ENCODE results near the gene RASSF7. TPM values are rescaled to one million over a fixed set of nuclear protein-coding genes. Genes with fewer than 3 reads are reported as not detected.

The RASSF7 gene
- polyA plus RNA-seq, 1 donor from 2014 or later: 37.1 TPM

GRCh38 chr11:598005-598680 lies 37.4 kb downstream of the RASSF7 start:
- Histone ChIP-seq H3K9me3 (ENCODE audit: low read length) (no peaks in the 10 kb centered on the region), H3K27ac (ENCODE audit: low read length) (no peak overlapping the region), H3F3A (ENCODE audit: insufficient read depth, low read length, poor library complexity, severe bottlenecking) (no peaks in the 10 kb centered on the region), H3K9me2 (ENCODE audit: insufficient read depth, low read length) (no peaks in the 10 kb centered on the region), H3K36me3 (ENCODE audit: insufficient read depth, low read length) (peaks cover 4% of the 10 kb centered on the region), H3K4me3 (ENCODE audit: low read length) (no peak overlapping the region), H3K9ac (ENCODE audit: low read length) (no peak overlapping the region), H4K20me1 (ENCODE audit: insufficient read depth) (no peaks in the 10 kb centered on the region), H2AFZ (ENCODE audit: low read depth, low read length) (no peak overlapping the region), H3K27me3 (ENCODE audit: insufficient read depth, low read depth, low read length) (no peaks in the 10 kb centered on the region), H3K79me2 (replicated peaks; ENCODE audit: insufficient read depth, low read length) (no peaks in the 10 kb centered on the region), H3K4me2 (ENCODE audit: low read length) (no peak overlapping the region)
- no peak for TF ChIP-seq MXI1 (conservative IDR thresholded peaks at IDR 0.05; ENCODE audit: poor library complexity, severe bottlenecking)
- no peak for TF ChIP-seq TAF1 (IDR thresholded peaks at IDR 0.05; ENCODE audit: low read depth)
- TF ChIP-seq EP300 (conservative IDR thresholded peaks at IDR 0.05; ENCODE audit: poor library complexity, severe bottlenecking): no peak
- TF ChIP-seq, protein P1, sequence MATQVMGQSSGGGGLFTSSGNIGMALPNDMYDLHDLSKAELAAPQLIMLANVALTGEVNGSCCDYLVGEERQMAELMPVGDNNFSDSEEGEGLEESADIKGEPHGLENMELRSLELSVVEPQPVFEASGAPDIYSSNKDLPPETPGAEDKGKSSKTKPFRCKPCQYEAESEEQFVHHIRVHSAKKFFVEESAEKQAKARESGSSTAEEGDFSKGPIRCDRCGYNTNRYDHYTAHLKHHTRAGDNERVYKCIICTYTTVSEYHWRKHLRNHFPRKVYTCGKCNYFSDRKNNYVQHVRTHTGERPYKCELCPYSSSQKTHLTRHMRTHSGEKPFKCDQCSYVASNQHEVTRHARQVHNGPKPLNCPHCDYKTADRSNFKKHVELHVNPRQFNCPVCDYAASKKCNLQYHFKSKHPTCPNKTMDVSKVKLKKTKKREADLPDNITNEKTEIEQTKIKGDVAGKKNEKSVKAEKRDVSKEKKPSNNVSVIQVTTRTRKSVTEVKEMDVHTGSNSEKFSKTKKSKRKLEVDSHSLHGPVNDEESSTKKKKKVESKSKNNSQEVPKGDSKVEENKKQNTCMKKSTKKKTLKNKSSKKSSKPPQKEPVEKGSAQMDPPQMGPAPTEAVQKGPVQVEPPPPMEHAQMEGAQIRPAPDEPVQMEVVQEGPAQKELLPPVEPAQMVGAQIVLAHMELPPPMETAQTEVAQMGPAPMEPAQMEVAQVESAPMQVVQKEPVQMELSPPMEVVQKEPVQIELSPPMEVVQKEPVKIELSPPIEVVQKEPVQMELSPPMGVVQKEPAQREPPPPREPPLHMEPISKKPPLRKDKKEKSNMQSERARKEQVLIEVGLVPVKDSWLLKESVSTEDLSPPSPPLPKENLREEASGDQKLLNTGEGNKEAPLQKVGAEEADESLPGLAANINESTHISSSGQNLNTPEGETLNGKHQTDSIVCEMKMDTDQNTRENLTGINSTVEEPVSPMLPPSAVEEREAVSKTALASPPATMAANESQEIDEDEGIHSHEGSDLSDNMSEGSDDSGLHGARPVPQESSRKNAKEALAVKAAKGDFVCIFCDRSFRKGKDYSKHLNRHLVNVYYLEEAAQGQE (IDR thresholded peaks at IDR 0.05; ENCODE audit: borderline replicate concordance): no peak

DNA sequence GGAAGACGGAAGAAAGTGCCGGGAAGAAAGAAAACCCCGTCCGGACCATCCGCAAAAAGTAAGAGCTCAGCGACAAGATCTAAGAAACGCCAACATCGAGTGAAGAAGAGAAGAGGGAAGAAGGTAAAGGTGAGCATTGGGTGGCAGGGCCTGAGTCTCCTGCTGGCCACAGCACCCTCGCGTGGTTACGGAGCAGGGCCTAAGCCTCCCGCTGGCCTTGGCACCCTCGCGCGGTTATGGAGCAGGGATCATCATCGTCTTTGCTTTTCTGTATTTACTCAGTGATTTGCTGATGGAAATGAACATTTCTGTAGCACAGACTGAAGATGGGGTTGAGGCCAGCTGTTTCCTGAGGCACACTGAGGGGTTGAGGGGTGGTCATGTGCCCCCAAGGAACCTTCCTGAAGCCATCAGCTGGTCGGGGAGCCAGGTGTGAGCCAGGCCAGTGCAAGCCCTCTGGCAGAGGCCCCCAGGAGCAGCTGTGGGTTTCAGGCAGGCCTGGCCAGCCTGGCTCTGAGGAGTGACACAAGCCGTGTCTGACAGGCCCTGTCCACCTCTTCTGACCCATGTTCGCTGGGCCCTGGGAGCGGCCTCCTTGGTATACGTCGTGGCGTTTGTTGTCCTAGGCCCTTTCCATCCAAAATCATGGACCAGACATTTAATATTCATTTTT lies 40.9 kb downstream of the RASSF7 start:
- Histone ChIP-seq H3K79me2 (replicated peaks; ENCODE audit: insufficient read depth, low read length) (no peaks in the 10 kb centered on the region), H2AFZ (ENCODE audit: low read depth, low read length) (no peak overlapping the region), H3K4me3 (ENCODE audit: low read length) (no peak overlapping the region), H3K9me2 (ENCODE audit: insufficient read depth, low read length) (no peaks in the 10 kb centered on the region), H3F3A (ENCODE audit: insufficient read depth, low read length, poor library complexity, severe bottlenecking) (no peaks in the 10 kb centered on the region), H3K4me2 (ENCODE audit: low read length) (no peak overlapping the region), H3K27me3 (ENCODE audit: insufficient read depth, low read depth, low read length) (no peaks in the 10 kb centered on the region), H3K9ac (ENCODE audit: low read length) (no peak overlapping the region), H3K36me3 (ENCODE audit: insufficient read depth, low read length) (no peaks in the 10 kb centered on the region), H3K9me3 (ENCODE audit: low read length) (no peaks in the 10 kb centered on the region), H3K27ac (ENCODE audit: low read length) (no peak overlapping the region), H4K20me1 (ENCODE audit: insufficient read depth) (no peaks in the 10 kb centered on the region)
- no peak for TF ChIP-seq RAD21 (conservative IDR thresholded peaks at IDR 0.05)
- no peak for TF ChIP-seq TAF1 (IDR thresholded peaks at IDR 0.05; ENCODE audit: low read depth)
- TF ChIP-seq EZH2 (IDR thresholded peaks at IDR 0.05; ENCODE audit: borderline replicate concordance, insufficient read depth, low read length, poor library complexity, severe bottlenecking): no peak
- no peak for TF ChIP-seq SMC3 (conservative IDR thresholded peaks at IDR 0.05; ENCODE audit: poor library complexity)
- TF ChIP-seq EP300 (conservative IDR thresholded peaks at IDR 0.05; ENCODE audit: poor library complexity, severe bottlenecking): no peak
- no peak for TF ChIP-seq CTCF (IDR thresholded peaks at IDR 0.05; ENCODE audit: poor library complexity, severe bottlenecking)
